HFFc6 (cell line): Measurements from ENCODE around the gene PREX1. TPM values are rescaled to one million over a fixed set of nuclear protein-coding genes. Genes with fewer than 3 reads are reported as not detected.

ENCODE experiments used
- DNase-seq: peaks from one replicate; pipeline ENCODE4 v3.0.0-alpha.2; 2018
- H3K27ac Mint-ChIP-seq: 2 replicates; pipeline ENCODE4 v1.8.0; 2020; ENCODE audit warnings: mild to moderate bottlenecking, mixed read lengths
- H3K27me3 Mint-ChIP-seq: 2 replicates; pipeline ENCODE4 v1.8.0; 2021; ENCODE audit warnings: mild to moderate bottlenecking, moderate library complexity, mixed read lengths; ENCODE audit not compliant: insufficient read depth
- H3K36me3 Mint-ChIP-seq: 2 replicates; pipeline ENCODE4 v1.8.0; 2021; ENCODE audit warnings: low read depth, mixed read lengths
- H3K4me1 Mint-ChIP-seq: 2 replicates; pipeline ENCODE4 v1.8.0; 2020; ENCODE audit warnings: low read depth, mixed read lengths
- H3K4me3 Mint-ChIP-seq: 2 replicates; pipeline ENCODE4 v1.8.0; 2020; ENCODE audit warnings: mild to moderate bottlenecking, moderate library complexity, mixed read lengths
- H3K9me3 Mint-ChIP-seq: 2 replicates; pipeline ENCODE4 v1.8.0; 2020; ENCODE audit warnings: mild to moderate bottlenecking, mixed read lengths
- total RNA-seq, 6 experiments: library from RNA; stranded (reverse); fragmentation: NEBNext Ultra II Directional; extraction: Animal tissue kit (Norgen Biotek cat#: 25700); gene quantifications; 2 replicates in 1 of 6; 3 replicates in 5 of 6; pipeline ENCODE4 v1.2.3, GENCODE V29; 2021
- TF ChIP-seq, protein P1 (sequence below): fragments of 200-600 bp; sonication (generic); IDR thresholded peaks from 2 replicates; pipeline ENCODE4 v1.5.0; 2021; ENCODE audit warnings: antibody characterized with exemption, mild to moderate bottlenecking

PREX1 gene
- total RNA-seq, 6 experiments from 2014 or later = 1.8 to 4.1 (median 2.8) TPM

- Mint-ChIP-seq H3K4me3 (no peak overlapping the region), H3K36me3 (no peaks in the 10 kb centered on the region), H3K27ac (no peak overlapping the region), H3K9me3 (peaks cover 6% of the 10 kb centered on the region; the same call in 1 of the 2 replicates), H3K27me3 (peaks cover 17% of the 10 kb centered on the region), H3K4me1 (no peaks in the 10 kb centered on the region)
- no peak for DNase-seq
- TF ChIP-seq, protein P1, sequence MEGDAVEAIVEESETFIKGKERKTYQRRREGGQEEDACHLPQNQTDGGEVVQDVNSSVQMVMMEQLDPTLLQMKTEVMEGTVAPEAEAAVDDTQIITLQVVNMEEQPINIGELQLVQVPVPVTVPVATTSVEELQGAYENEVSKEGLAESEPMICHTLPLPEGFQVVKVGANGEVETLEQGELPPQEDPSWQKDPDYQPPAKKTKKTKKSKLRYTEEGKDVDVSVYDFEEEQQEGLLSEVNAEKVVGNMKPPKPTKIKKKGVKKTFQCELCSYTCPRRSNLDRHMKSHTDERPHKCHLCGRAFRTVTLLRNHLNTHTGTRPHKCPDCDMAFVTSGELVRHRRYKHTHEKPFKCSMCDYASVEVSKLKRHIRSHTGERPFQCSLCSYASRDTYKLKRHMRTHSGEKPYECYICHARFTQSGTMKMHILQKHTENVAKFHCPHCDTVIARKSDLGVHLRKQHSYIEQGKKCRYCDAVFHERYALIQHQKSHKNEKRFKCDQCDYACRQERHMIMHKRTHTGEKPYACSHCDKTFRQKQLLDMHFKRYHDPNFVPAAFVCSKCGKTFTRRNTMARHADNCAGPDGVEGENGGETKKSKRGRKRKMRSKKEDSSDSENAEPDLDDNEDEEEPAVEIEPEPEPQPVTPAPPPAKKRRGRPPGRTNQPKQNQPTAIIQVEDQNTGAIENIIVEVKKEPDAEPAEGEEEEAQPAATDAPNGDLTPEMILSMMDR = no peak
Measured at GRCh38 chr20:48583801-48584200, 244.0 kb downstream of the PREX1 start.

DNA sequence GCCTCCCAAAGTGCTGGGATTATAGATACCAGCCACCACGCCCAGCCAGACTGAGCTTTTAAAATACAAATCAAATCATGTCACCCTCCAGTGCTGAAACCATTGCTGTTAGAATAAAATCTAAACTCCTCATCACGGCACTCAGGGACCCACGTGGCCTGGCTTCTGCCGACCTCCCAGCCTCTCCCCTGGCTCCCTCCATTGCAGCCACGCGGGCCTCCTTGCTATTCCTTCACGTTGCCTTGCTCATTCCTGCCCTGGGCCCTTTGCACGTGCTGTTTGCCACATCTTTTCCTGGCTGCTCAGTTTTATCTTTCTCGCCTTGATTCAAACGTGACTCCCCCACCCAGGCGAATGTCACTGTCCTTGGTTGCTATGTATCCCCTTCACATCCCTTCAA lies 244.6 kb downstream of the PREX1 start:
- Mint-ChIP-seq H3K4me1 (no peaks in the 10 kb centered on the region), H3K36me3 (no peaks in the 10 kb centered on the region), H3K4me3 (no peak overlapping the region), H3K9me3 (peaks cover 8% of the 10 kb centered on the region; the same call in 1 of the 2 replicates), H3K27me3 (peaks cover 17% of the 10 kb centered on the region), H3K27ac (no peak overlapping the region)
- DNase-seq = no peak
- TF ChIP-seq, protein P1 = no peak

GRCh38 chr20:48582673-48582985 lies 245.2 kb downstream of the PREX1 start:
- peaks cover 8% of the 10 kb centered on the region; the same call in 1 of the 2 replicates for H3K9me3 Mint-ChIP-seq
- no peak overlapping the region for H3K4me3 Mint-ChIP-seq
- H3K27ac Mint-ChIP-seq = no peak overlapping the region
- H3K36me3 Mint-ChIP-seq = no peaks in the 10 kb centered on the region
- peaks cover 17% of the 10 kb centered on the region for H3K27me3 Mint-ChIP-seq
- TF ChIP-seq, protein P1 = no peak
- H3K4me1 Mint-ChIP-seq = no peaks in the 10 kb centered on the region
- DNase-seq = no peak

- peaks cover 15% of the 10 kb centered on the region for H3K27me3 Mint-ChIP-seq
- no peak overlapping the region for H3K4me3 Mint-ChIP-seq
- TF ChIP-seq, protein P1 = no peak
- no peak for DNase-seq
- H3K9me3 Mint-ChIP-seq = peaks cover 4% of the 10 kb centered on the region; the same call in 1 of the 2 replicates
- H3K27ac Mint-ChIP-seq = no peak overlapping the region
- no peaks in the 10 kb centered on the region for H3K36me3 Mint-ChIP-seq
- no peaks in the 10 kb centered on the region for H3K4me1 Mint-ChIP-seq
Measured at GRCh38 chr20:48581167-48581566, 246.6 kb downstream of the PREX1 start.

- TF ChIP-seq, protein P1 = no peak
- Mint-ChIP-seq H3K36me3 (no peaks in the 10 kb centered on the region), H3K9me3 (peaks cover 4% of the 10 kb centered on the region; the same call in 1 of the 2 replicates), H3K4me3 (no peak overlapping the region), H3K4me1 (no peaks in the 10 kb centered on the region), H3K27me3 (peaks cover 12% of the 10 kb centered on the region), H3K27ac (no peak overlapping the region)
- DNase-seq = no peak
Measured at GRCh38 chr20:48578397-48579098, 249.3 kb downstream of the PREX1 start.
